Psoas muscle (tissue), 8 donors: ENCODE data around the gene MYBPC2. TPM values are rescaled to one million over a fixed set of nuclear protein-coding genes. Genes with fewer than 3 reads are reported as not detected.

Experiments used
- ATAC-seq, 4 donors: fragments of 200-7000 bp; cut with Tn5 transposase; one replicate each; pipeline ENCODE4 v1.9.1; 2020; ENCODE audit warnings: moderate library complexity in 3 of 4, mild to moderate bottlenecking in 2 of 4
- DNase-seq, 2 donors: peaks; one replicate each; pipeline ENCODE4 v3.0.0-alpha.2; 2020
- H3K27ac ChIP-seq: fragments of 200-600 bp; one replicate; pipeline ENCODE4 v1.8.0; 2022
- H3K27me3 ChIP-seq, 3 donors: fragments of 200-600 bp in 1 of 3; one replicate each; pipeline versions ENCODE4 v1.6.1 to v1.8.0; 2013 to 2022; ENCODE audit warnings: low read length in 2 of 3, mild to moderate bottlenecking in 2 of 3, moderate library complexity in 1 of 3; ENCODE audit not compliant: insufficient read depth in 3 of 3
- H3K36me3 ChIP-seq, 2 donors: fragments of 200-600 bp in 1 of 2; one replicate each; pipeline versions ENCODE4 v1.6.1 to v1.8.0; 2013 to 2022; ENCODE audit warnings: low read depth in 1 of 2, mild to moderate bottlenecking in 1 of 2, moderate library complexity in 1 of 2; ENCODE audit not compliant: insufficient read depth in 1 of 2
- H3K4me1 ChIP-seq: fragments of 200-600 bp; one replicate; pipeline ENCODE4 v1.8.0; 2022
- H3K4me3 ChIP-seq: fragments of 200-600 bp; one replicate; pipeline ENCODE4 v1.8.0; 2022; ENCODE audit warnings: mild to moderate bottlenecking
- H3K9me3 ChIP-seq: fragments of 200-600 bp; one replicate; pipeline ENCODE4 v1.8.0; 2022
- WGBS, 3 donors: extraction: QIAGEN DNeasy Blood & Tissue Kit; methylation state at CpG; one replicate each; pipeline versions ENCODE4 v1.1.6 to v1.1.7; 2013; 5-methylcytosine and 5-hydroxymethylcytosine counted together
- intact Hi-C, 2 donors: fragments of 100-400 bp; cut with DNase I; formaldehyde crosslinking; loops; one replicate each; pipeline versions ENCODE4 v1.11.0 to v1.14.2; 2022
- polyA plus RNA-seq, 3 donors: library from polyadenylated mRNA; stranded (reverse); fragments of 200-250 nt; gene quantifications; one replicate each; pipeline ENCODE4 v1.2.3, GENCODE V29; 2013
- total RNA-seq, 4 donors: library from RNA; stranded (reverse); fragmentation: NEBNext Ultra II Directional in 2 of 4; extraction: Animal tissue kit (Norgen Biotek cat#: 25700) in 2 of 4; gene quantifications; one replicate each; pipeline versions ENCODE4 v1.2.1 to v1.2.4, GENCODE V29; 2021 to 2023
- TF ChIP-seq, protein P1 (sequence below): fragments of 200-600 bp; IDR thresholded peaks from one replicate; pipeline ENCODE4 v1.8.0; 2022; ENCODE audit warnings: antibody characterized with exemption
- donor health status: healthy with polysubstance abuse.
- donor health status: DM: no; HTN: no; CAD: no; lungs with moderate emphysema.
- donor health status: Bipolar disorder and iron deficiency.
- donor health status: healthy.
- donor health status: DM: yes; HTN: yes; CAD: no.
- donor health status: DM: no; HTN: no; CAD: no.
- donor health status: DM: no; HTN: no; CAD: no.
- donor health status: DM: yes; HTN: yes; CAD: no.

The MYBPC2 gene
- total and polyA plus RNA-seq, 7 donors, result 65.8 to 1,898 (median 1,123) TPM

GRCh38 chr19:50493171-50493570 lies 60.5 kb downstream of the MYBPC2 start:
- intact Hi-C loops, result no loop called here
- TF ChIP-seq, protein P1, sequence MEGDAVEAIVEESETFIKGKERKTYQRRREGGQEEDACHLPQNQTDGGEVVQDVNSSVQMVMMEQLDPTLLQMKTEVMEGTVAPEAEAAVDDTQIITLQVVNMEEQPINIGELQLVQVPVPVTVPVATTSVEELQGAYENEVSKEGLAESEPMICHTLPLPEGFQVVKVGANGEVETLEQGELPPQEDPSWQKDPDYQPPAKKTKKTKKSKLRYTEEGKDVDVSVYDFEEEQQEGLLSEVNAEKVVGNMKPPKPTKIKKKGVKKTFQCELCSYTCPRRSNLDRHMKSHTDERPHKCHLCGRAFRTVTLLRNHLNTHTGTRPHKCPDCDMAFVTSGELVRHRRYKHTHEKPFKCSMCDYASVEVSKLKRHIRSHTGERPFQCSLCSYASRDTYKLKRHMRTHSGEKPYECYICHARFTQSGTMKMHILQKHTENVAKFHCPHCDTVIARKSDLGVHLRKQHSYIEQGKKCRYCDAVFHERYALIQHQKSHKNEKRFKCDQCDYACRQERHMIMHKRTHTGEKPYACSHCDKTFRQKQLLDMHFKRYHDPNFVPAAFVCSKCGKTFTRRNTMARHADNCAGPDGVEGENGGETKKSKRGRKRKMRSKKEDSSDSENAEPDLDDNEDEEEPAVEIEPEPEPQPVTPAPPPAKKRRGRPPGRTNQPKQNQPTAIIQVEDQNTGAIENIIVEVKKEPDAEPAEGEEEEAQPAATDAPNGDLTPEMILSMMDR, result no peak
- Histone ChIP-seq H3K4me1 (peaks cover 19% of the 10 kb centered on the region), H3K36me3 (no peaks in the 10 kb centered on the region), H3K27me3 (no peaks in the 10 kb centered on the region), H3K4me3 (no peak overlapping the region), H3K9me3 (no peaks in the 10 kb centered on the region), H3K27ac (peak overlapping the region; percentile 55)
- DNase-seq, result peak; percentile 12 to 35
- no peak for ATAC-seq
- 44 to 58% (median 51%) methylated on average over 8 of the region's 8 CpGs for WGBS, 3 donors

DNA sequence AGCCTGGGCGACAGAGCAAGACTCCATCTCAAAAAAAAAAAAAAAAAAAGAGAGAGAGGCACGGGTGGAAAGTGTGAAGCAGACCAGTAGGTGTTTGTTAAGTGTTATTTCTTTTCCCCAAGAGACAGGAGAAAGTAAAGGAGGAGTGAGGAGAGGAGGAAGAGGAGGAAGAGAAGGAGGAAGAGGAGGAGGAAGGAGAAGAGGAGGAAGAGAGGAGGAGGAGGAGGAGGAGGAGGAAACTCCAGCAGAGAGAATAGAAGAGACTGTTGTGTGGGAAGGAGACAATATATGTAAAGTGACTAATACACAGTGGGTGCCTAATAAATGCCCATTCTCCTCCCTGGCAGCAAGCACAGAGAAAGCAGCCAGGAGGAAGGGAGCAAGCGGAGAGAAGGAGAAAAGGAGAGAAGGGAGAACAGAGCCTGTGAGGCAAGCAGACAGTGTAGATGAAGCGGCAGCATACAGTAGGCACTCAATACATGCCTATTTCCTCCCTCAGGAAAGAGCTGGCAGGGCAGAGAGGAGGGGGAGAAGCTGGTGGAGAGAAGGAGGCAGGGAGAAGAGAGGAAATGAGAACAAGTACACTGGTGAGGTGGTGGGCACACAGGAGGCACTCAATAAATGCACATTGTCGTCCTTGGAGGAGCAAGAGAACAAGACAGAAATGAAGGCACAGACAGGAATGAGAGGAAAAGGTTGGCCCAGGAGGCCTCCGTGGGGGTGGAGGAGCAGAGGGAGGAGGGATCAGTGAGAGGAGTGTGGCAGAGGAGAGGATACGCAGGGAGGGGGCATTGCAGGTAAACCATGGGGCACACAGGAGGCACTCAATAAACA lies 61.7 kb downstream of the MYBPC2 start:
- DNase-seq (peak; percentile 4 to 16), ATAC-seq (no peak)
- H3K27ac ChIP-seq, result no peak overlapping the region
- 36 to 51% (median 40%) methylated on average over 6 to 7 of the region's 7 CpGs for WGBS, 3 donors
- no peaks in the 10 kb centered on the region for H3K36me3 ChIP-seq
- TF ChIP-seq, protein P1, result no peak
- no peaks in the 10 kb centered on the region for H3K27me3 ChIP-seq
- intact Hi-C loops, result no loop called here
- H3K9me3 ChIP-seq, result no peaks in the 10 kb centered on the region
- no peak overlapping the region for H3K4me3 ChIP-seq
- peaks cover 14% of the 10 kb centered on the region for H3K4me1 ChIP-seq

DNA sequence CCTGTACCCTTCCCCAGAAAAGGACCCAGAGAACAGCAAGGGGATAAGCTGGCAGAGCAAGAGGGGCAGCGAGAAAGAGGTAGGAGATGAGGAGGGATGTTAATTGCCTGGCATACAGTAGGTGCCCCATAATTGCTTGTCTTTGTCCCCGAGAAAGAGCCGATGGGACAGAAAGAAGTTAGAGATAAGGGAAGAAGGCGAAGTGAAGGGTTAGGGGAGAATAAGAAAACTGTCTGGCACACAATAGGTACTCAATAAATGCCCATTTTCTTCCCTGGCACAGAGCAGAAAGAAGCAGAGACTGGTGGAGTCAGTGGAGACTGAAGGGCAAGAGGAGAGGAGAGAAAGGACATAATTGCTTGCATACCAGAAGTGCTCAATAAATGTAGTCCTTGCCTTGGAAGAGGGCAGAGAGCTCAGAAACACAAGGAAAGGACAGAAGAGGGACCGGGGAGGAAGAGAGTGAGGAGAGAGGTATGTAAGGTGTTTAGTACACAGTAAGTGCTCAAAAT lies 62.4 kb downstream of the MYBPC2 start:
- DNase-seq (no peak), ATAC-seq (no peak)
- no peak overlapping the region for H3K4me3 ChIP-seq
- TF ChIP-seq, protein P1, result no peak
- H3K9me3 ChIP-seq, result no peaks in the 10 kb centered on the region
- peaks cover 9% of the 10 kb centered on the region for H3K4me1 ChIP-seq
- WGBS, 3 donors, result 37 to 67% (median 37%) methylated on average over 5 of the region's 5 CpGs
- no peaks in the 10 kb centered on the region for H3K36me3 ChIP-seq
- intact Hi-C loops, result no loop called here
- H3K27me3 ChIP-seq, result no peaks in the 10 kb centered on the region
- peak overlapping the region; percentile 38 for H3K27ac ChIP-seq

- peaks cover 6% of the 10 kb centered on the region for H3K4me1 ChIP-seq
- no peaks in the 10 kb centered on the region for H3K9me3 ChIP-seq
- intact Hi-C loops, result no loop called here
- H3K27me3 ChIP-seq, result no peaks in the 10 kb centered on the region
- H3K27ac ChIP-seq, result peak overlapping the region; percentile 73
- WGBS, 3 donors, result 26 to 38% (median 29%) methylated on average over 27 to 30 of the region's 30 CpGs
- ATAC-seq (peak; percentile 18 to 48 (median 28)), DNase-seq (peak; percentile 52 to 73)
- TF ChIP-seq, protein P1, result no peak
- H3K4me3 ChIP-seq, result peak overlapping the region; percentile 72
- no peaks in the 10 kb centered on the region for H3K36me3 ChIP-seq
These were observed 63.7 kb downstream of the MYBPC2 start for GRCh38 chr19:50496189-50497021.
